Smooth muscle cell (in vitro differentiated cells): ENCODE measurements around the gene MDGA2. TPM values are rescaled to one million over a fixed set of nuclear protein-coding genes. Genes with fewer than 3 reads are reported as not detected.

Source experiments
- DNase-seq: peaks from one replicate; lab custom pipeline; 2025; ENCODE audit not compliant: unreplicated experiment; lab: John Stamatoyannopoulos, UW
- H2AFZ ChIP-seq: fragments of 200-600 bp; sonication (generic); 2 replicates; pipeline ENCODE4 v1.6.0; 2016; ENCODE audit warnings: antibody characterized with exemption, low read depth, mild to moderate bottlenecking
- H3F3A ChIP-seq: fragments of 200-600 bp; sonication (generic); 2 replicates; pipeline ENCODE4 v1.6.0; 2017; ENCODE audit warnings: antibody characterized with exemption, low read depth
- H3K27ac ChIP-seq: fragments of 200-600 bp; sonication (generic); 2 replicates; pipeline ENCODE4 v1.5.1; 2016; ENCODE audit warnings: low read depth, mild to moderate bottlenecking
- H3K27me3 ChIP-seq: fragments of 200-600 bp; sonication (generic); 2 replicates; pipeline ENCODE4 v1.6.1; 2016; ENCODE audit warnings: low read depth, mild to moderate bottlenecking
- H3K36me3 ChIP-seq: fragments of 200-600 bp; sonication (generic); 2 replicates; pipeline ENCODE4 v1.5.1; 2016; ENCODE audit warnings: low read depth
- H3K4me1 ChIP-seq: fragments of 200-600 bp; sonication (generic); 2 replicates; pipeline ENCODE4 v1.5.1; 2016; ENCODE audit warnings: low read depth
- H3K4me2 ChIP-seq: fragments of 200-600 bp; sonication (generic); 2 replicates; pipeline ENCODE4 v1.6.0; 2016; ENCODE audit warnings: mild to moderate bottlenecking
- H3K4me3 ChIP-seq: fragments of 200-600 bp; sonication (generic); 2 replicates; pipeline ENCODE4 v1.5.1; 2016; ENCODE audit warnings: mild to moderate bottlenecking
- H3K79me2 ChIP-seq: fragments of 200-600 bp; sonication (generic); 2 replicates; pipeline ENCODE4 v1.6.0; 2016; ENCODE audit warnings: low read depth, mild to moderate bottlenecking
- H3K9ac ChIP-seq: fragments of 200-600 bp; sonication (generic); 2 replicates; pipeline ENCODE4 v1.6.0; 2016; ENCODE audit warnings: low read depth
- H3K9me3 ChIP-seq: fragments of 200-600 bp; sonication (generic); replicated peaks from 2 replicates; pipeline ENCODE4 v1.5.1; 2016; ENCODE audit warnings: low read depth
- H4K20me1 ChIP-seq: fragments of 200-600 bp; sonication (generic); 2 replicates; pipeline ENCODE4 v1.6.0; 2016; ENCODE audit warnings: low read depth
- WGBS: methylation state at CpG from one replicate; pipeline ENCODE4 v1.1.7; 2016; ENCODE audit warnings: low lambda C conversion rate; 5-methylcytosine and 5-hydroxymethylcytosine counted together
- polyA plus RNA-seq: library from polyadenylated mRNA; unstranded; fragments of >200 nt; fragmentation: Nextera tagmentation; extraction: Ambion mirVana; gene quantifications from 2 replicates; pipeline ENCODE4 v1.2.1, GENCODE V29; 2016
- total RNA-seq: library from RNA; depleted of rRNA; stranded (reverse); fragments of >200 nt; gene quantifications from 2 replicates; pipeline ENCODE4 v1.2.3, GENCODE V29; 2014
- TF ChIP-seq, protein P1 (sequence below): fragments of 200-600 bp; sonication (generic); IDR thresholded peaks from 2 replicates; pipeline ENCODE4 v1.5.1; 2017; ENCODE audit warnings: borderline replicate concordance, mild to moderate bottlenecking, antibody characterized with exemption; ENCODE audit not compliant: insufficient read depth, poor library complexity, severe bottlenecking

MDGA2 gene
- total and polyA plus RNA-seq, 2 experiments from 2014 or later, result 1.4 to 1.8 TPM

DNA sequence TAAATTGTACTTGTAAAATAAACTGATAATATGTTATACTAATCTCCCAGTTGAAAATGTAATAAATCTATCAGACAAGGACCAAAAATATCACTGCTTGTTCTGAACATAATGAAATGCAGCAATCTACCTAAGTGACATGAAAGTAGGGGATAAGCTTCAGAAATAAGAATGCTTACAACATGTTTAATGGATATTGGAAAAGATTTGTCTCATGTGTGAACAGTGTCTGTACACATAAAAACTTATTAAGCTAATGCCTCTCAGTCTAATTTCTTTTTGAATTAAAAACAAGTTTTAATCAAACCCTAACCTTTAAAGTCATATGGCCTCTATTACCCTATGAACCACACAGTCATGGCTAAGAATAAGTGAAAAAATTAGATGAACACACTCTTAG is 465.3 kb downstream of the MDGA2 start:
- no peaks in the 10 kb centered on the region for H3K4me1 ChIP-seq
- TF ChIP-seq, protein P1, sequence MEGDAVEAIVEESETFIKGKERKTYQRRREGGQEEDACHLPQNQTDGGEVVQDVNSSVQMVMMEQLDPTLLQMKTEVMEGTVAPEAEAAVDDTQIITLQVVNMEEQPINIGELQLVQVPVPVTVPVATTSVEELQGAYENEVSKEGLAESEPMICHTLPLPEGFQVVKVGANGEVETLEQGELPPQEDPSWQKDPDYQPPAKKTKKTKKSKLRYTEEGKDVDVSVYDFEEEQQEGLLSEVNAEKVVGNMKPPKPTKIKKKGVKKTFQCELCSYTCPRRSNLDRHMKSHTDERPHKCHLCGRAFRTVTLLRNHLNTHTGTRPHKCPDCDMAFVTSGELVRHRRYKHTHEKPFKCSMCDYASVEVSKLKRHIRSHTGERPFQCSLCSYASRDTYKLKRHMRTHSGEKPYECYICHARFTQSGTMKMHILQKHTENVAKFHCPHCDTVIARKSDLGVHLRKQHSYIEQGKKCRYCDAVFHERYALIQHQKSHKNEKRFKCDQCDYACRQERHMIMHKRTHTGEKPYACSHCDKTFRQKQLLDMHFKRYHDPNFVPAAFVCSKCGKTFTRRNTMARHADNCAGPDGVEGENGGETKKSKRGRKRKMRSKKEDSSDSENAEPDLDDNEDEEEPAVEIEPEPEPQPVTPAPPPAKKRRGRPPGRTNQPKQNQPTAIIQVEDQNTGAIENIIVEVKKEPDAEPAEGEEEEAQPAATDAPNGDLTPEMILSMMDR, result no peak
- no peaks in the 10 kb centered on the region for H3K9me3 ChIP-seq
- no peak overlapping the region for H3K9ac ChIP-seq
- no peak overlapping the region for H2AFZ ChIP-seq
- no peak overlapping the region for H3K27ac ChIP-seq
- no peaks in the 10 kb centered on the region for H3K79me2 ChIP-seq
- DNase-seq, result no peak
- H3K4me3 ChIP-seq, result no peak overlapping the region
- H4K20me1 ChIP-seq, result no peaks in the 10 kb centered on the region
- no peaks in the 10 kb centered on the region for H3F3A ChIP-seq
- H3K4me2 ChIP-seq, result no peak overlapping the region
- H3K36me3 ChIP-seq, result no peaks in the 10 kb centered on the region
- no peaks in the 10 kb centered on the region for H3K27me3 ChIP-seq

DNA sequence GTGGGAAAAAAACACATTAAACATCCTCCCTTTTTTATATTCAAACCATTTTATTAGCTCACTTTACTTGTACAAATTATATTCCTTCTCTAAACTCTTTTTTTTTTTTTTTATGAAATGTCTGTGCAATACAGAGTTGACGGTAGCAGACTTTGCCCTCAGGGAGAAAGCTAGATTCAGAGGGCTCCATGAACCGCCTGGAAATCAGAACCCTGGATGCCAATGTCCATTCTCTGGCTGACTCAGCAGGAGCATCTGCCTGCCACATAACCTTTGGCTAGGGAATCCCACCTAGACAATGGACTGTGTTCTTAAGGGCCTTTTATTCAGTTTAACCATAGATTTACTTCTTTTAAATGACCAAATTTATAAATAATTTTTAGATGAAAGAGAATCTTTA is 467.0 kb downstream of the MDGA2 start:
- H3K27me3 ChIP-seq, result no peaks in the 10 kb centered on the region
- H4K20me1 ChIP-seq, result no peaks in the 10 kb centered on the region
- H3K9me3 ChIP-seq, result no peaks in the 10 kb centered on the region
- H3K79me2 ChIP-seq, result no peaks in the 10 kb centered on the region
- H2AFZ ChIP-seq, result no peak overlapping the region
- 69% methylated on average over 2 of the region's 2 CpGs for WGBS
- no peaks in the 10 kb centered on the region for H3K4me1 ChIP-seq
- TF ChIP-seq, protein P1, result no peak
- no peak overlapping the region for H3K4me3 ChIP-seq
- no peak overlapping the region for H3K27ac ChIP-seq
- no peaks in the 10 kb centered on the region for H3K36me3 ChIP-seq
- no peak overlapping the region for H3K9ac ChIP-seq
- DNase-seq, result no peak
- no peaks in the 10 kb centered on the region for H3F3A ChIP-seq
- H3K4me2 ChIP-seq, result no peak overlapping the region

DNA sequence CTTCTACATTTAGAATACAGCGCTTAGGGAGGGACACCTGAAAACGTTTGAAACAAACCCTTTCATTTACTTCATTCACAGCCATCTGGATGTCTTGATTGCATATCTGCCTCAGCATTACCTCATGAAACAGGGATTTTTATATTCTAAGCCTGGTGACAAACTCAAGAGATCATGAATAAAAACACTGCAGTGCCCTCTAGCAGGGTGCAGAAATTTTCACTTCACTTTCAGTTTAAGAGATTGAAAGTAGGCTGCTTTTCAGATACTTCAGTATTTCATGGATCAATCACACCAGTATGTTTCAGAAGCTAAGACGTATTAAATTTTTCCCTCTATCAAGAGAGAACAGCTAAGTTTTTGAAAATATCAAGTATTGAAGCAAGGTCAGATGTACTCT is 467.8 kb downstream of the MDGA2 start:
- 64% methylated on average over 3 of the region's 3 CpGs for WGBS
- no peak for DNase-seq
- no peaks in the 10 kb centered on the region for H3K27me3 ChIP-seq

DNA sequence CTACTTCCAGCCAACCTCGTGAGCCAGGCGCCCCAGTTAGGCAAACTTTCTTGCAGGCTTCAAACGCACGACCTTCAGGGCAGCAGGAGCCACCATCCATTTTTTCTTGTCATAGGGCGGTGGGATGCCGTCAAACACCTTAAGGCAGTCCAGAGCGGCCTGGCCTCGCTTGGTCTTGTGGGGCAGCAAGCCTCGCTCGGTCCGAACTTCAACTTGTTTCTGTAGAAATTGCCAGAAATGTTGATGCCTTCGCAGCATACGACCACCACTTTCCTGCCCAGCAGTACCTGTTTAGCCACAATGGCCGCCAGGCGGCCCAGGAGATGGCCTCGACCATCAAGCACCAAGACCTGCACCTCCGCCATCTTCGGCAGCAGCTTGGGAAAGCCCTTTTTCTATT is 474.7 kb downstream of the MDGA2 start:
- TF ChIP-seq, protein P1, result no peak
- 98% methylated on average over 17 of the region's 18 CpGs for WGBS
- Histone ChIP-seq H3K9ac (no peak overlapping the region), H4K20me1 (no peaks in the 10 kb centered on the region), H3K4me1 (no peaks in the 10 kb centered on the region), H3K27ac (no peak overlapping the region), H3K36me3 (no peaks in the 10 kb centered on the region), H3K4me2 (no peak overlapping the region), H3F3A (no peaks in the 10 kb centered on the region), H3K27me3 (no peaks in the 10 kb centered on the region), H3K79me2 (no peaks in the 10 kb centered on the region), H3K4me3 (no peak overlapping the region), H2AFZ (no peak overlapping the region), H3K9me3 (no peaks in the 10 kb centered on the region)
- no peak for DNase-seq

More for the DNA sequence above, 467.8 kb downstream of the MDGA2 start:
- H3F3A ChIP-seq, result no peaks in the 10 kb centered on the region
- no peaks in the 10 kb centered on the region for H3K79me2 ChIP-seq
- H3K4me2 ChIP-seq, result no peak overlapping the region
- H3K9me3 ChIP-seq, result no peaks in the 10 kb centered on the region
- TF ChIP-seq, protein P1, result no peak
- H2AFZ ChIP-seq, result no peak overlapping the region
- no peak overlapping the region for H3K9ac ChIP-seq
- H3K27ac ChIP-seq, result no peak overlapping the region
- H3K4me1 ChIP-seq, result no peaks in the 10 kb centered on the region
- no peaks in the 10 kb centered on the region for H4K20me1 ChIP-seq
- no peak overlapping the region for H3K4me3 ChIP-seq
- no peaks in the 10 kb centered on the region for H3K36me3 ChIP-seq
